NCI-H69 (cell line): Measurements from ENCODE around the gene COL15A1.

Experiments used
- DNase-seq: peaks from one replicate; lab custom pipeline; 2025; lab: John Stamatoyannopoulos, UW

The COL15A1 gene

DNA sequence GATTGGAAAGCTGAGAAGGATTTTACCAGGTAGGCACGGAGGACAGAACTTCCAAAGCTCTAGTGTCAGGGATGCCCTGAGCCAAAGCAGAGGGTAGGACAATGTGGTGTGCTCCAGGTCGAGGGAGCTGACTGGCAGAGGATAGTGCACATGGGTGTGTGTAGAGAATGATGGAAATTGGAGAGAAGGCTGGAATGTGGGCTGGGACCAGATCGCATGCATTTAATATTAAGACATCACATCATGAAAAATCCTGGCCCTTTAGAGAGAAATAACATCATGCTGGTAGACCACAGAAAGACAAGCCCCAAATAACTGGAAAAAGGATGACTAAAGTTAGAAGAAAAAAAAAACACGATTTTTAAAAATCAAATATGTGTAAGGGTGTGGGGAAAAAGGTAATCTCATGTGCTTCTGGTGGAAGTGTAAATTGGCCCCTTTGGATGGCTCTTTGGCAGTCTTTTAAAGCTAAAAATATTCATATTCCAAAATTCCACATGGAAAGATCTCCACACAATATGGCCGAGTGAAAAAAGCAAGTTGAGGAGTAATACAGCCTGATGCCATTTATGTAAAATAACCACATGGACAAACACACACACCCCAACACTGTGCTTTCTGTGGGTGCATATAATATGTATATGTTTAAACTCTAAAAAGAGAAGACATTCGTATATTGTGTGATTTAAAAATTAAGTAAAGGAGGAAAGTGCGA, 94.2 kb downstream of the COL15A1 start:
- DNase-seq, result no peak

DNA sequence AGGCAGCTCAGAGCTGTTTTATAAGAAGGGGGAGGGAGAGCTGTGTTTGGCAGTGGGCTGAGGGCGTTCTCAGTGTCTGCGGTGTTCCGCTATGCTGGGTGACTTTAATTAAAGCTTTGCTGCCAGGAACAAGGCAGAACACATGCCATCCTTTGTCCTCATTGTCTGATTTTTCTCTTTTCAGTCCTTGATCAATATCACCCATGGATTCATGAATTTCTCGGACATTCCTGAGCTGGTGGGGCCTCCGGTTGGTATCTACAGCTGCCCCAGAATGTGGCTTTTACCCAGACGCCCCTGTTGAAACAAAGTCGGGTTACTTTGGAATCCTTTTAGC, 94.7 kb downstream of the COL15A1 start:
- DNase-seq, result peak; percentile 9

DNA sequence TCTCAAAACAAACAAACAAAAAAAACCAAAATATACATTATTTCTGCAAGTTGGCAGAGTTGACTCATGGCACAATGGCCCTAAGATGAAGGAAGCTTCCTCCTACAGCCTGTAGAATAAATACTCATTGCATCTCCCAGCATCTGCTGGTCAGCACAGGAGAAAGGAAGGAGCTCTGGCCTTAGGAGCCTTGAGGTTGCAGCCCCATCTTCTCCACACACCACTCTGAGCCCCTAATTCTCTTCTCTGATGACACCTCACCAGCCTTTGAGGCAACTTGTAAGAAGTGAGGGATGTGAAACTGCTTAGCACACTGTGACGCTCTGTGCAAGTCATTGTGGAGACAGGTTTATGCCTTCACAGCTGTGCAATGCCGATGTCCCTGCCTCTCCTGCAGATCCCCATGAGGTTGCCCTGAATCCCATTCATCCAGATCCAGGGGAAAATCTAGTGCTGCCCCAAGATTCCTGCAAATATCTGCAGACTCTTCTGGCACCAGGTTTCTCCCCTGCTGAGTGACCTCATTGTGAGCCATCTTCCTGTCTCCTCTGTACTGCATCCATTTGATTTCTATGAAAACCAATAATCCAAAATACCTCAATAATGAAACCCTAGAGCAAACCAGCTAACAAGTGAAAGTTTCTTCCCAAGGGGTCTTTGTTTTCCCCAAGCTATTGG, 95.9 kb downstream of the COL15A1 start:
- no peak for DNase-seq

DNA sequence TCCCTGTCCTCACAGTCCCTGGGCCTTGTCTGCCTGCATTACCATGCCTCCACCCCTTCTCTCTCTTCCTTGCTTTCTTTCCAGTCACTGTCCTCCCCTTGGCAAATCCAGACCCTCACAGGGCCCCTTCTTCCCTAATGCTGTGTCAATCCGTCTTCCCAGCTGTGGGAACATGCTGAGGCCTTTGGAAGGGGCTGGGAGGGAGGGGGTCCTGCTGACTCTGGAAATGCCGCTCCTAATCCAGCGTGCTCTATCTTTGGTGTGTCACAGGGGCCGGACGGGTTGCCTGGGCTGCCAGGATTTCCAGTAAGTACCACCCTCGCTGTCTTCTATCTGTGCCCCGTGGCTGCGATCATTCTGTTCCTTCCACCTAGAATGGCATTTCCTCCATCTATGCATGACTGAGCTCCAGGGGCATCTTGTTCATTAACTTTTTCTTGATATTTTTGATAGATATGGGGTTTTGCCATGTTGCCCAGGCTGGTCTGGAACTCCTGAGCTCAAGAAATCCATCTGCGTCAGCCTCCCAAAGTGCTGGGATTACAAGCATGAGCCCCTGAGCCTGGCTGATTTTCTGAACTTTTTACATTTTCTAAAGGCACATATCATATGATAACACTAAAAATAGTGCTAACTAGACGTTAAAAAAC, 96.7 kb downstream of the COL15A1 start:
- DNase-seq, result no peak

DNA sequence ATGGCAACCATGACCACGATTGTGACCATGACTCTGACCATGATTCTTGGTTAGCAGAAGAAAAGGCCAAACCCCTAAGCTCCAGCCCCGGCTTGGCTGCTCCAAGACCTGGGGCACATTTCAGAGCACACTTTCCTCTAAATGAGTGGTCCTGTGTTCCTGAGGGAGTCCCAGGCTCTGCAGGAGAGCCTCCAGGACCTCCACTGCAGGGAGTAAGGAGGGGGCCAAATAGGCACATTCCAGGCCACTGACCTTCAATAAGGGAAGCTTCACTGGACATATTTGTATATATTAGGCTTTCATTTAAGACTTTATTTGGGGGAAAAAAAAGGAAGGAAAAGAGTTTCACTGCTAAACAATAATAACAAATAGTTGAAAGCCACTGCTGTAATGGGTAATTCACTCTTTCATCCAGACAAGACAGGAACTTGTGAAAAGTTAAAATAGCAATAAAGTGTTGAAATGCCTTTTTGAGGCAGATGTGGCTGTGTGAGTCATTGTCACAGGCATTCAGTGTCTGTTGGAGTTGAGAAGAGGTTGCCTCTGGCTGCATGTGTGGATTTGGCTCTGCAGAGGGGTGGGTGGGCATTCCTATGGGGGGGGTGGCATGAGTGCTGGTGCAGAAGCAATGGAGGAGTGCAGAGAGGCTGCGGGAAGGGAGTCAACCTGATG, 97.3 kb downstream of the COL15A1 start:
- DNase-seq, result no peak

DNA sequence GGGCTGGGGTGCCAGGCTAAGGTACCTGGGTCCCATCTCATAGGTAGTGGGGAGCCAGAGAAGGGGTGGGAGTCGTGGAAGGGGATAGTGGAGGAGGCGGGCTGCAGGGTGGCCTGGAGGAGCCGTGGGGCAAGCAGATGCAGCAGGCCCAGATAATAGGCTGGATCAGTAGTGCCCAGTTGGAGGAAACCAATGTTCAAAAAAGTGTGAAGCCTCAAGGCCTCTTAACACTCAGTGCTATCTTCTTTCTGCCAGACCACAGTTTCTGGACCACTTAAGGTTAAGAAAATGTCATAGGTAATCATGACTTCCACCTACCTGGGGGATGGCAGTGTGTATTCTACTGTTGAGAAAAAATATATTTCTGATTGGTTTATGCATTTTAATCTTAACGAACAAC, 97.9 kb downstream of the COL15A1 start:
- no peak for DNase-seq

GRCh38 chr9:99042620-99043019, 98.9 kb downstream of the COL15A1 start:
- no peak for DNase-seq

DNA sequence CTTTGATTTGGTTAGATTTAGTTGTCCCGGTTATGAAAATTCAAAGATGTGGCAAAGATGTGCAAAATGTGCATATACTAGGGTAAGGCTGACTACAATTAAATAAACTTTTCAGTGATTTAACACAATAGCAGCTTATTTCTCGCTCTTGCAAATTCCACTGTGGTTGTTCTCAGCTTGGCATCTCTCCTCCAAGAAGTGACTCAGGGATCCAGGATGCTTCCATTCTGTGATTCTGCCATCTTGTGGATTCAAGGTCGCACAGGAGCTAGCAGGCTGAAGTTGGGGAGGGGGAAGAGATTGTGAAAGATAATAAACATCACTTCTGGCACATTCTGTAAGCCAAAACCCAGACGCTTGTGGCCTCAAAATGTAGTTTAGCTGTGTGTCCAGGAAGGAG, 101.1 kb downstream of the COL15A1 start:
- DNase-seq, result no peak

DNA sequence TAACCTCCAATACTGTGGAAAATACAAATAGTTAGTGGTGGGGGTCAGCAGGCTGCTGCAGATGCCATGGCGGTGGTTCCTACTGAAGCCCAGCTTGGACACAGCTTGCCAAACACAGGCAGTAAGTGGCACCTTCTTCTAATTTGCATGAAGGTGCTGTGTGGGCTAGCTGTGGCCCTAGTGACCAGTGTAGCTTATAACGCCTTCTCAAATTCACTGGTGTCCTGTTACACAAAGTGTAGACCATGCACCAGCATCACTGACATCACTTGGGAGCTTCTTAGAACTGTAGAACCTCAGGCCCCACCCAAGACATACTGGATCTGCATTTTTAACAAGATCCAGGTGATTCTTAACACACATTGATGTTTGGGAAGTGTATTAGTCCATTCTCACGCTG, 102.4 kb downstream of the COL15A1 start:
- no peak for DNase-seq

- DNase-seq, result no peak
These were observed 102.9 kb downstream of the COL15A1 start for GRCh38 chr9:99046542-99047071.

GRCh38 chr9:99049228-99049627, 105.5 kb downstream of the COL15A1 start:
- no peak for DNase-seq

- no peak for DNase-seq
These were observed 105.9 kb downstream of the COL15A1 start for GRCh38 chr9:99049641-99050040.

- DNase-seq, result peak; percentile 78
These were observed 106.7 kb downstream of the COL15A1 start for GRCh38 chr9:99050292-99050911.

GRCh38 chr9:99050924-99051323, 107.2 kb downstream of the COL15A1 start:
- DNase-seq, result no peak

GRCh38 chr9:99051406-99051805, 107.7 kb downstream of the COL15A1 start:
- DNase-seq, result no peak

DNA sequence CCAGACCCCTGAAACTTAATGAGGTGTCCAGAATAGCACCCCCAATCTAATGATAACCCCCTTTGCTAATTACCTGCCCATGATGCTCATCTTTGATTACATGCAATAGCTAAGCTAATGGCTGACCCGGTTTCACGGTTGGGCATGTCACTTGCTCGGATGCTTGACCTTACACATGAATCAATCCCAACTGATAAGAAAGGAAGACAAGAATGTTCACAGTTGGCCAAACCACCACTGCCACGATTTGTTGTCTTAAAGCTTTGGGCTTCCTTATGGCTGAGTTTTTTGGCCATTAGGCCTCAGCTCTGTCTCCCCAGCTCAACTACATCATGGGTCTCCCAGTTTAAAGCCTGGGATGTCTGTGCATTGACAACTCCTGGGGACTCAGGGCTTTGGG, 108.1 kb downstream of the COL15A1 start:
- no peak for DNase-seq

DNA sequence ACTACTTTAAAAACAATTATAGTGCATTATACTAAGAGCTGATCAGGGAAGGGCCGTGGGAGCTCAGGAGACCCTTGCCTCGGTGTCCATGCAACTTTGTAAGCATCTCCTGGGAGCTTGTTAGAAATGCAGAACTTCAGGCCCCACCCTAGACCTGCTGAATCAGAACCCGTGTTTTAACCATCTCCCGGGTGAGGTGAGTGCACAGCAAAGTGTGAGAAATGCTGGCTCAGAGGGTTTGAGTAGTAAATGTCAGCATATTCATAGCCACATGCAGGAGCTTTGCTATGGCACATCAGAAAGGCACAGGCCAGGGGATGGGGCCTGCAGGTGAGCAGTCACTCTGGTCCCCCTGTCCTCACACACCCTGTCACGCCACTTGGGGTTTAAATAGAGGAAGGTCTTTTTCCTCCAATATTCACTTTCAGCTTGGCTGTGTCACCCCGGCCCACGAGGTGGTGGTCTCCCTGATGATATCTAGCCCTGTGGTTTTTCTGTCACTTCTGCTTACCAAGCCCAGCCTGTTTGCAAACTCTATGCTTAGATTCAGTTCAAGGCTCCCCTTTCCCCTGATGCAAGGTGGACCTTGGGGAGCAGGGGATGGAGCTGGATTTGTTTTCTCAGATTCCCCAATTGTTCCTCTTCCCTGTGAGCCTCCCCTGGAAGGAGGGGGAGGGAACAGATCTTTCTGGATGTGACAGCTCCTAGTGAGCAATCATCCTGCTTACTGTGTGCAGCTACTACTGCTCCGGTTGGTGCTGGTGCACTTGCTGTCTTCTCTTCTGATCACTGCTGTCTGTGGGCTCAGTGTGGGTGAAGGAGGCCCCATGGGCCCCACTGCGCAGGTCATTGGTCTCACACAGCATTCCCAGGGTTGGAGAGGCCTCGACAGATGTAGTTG, 109.4 kb downstream of the COL15A1 start:
- no peak for DNase-seq

DNA sequence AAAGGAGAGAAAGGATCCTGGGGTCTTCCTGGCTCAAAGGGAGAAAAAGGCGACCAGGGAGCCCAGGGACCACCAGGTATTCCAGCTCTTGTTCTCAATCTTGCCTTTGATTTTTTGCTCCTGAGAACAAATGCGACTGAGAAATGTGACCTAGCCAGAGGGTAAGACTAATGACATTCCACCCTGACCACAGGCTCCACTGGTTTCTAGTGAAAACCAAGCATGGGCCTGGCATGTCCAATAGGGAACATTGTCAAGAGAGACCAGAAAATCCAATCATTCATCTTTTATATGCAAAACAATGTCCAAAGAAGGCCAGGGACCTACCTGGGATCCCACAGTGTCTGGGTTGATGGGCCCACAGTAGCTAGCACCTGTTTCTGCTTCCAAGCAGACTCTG, 110.9 kb downstream of the COL15A1 start:
- no peak for DNase-seq

GRCh38 chr9:99055384-99055783, 111.7 kb downstream of the COL15A1 start:
- no peak for DNase-seq

GRCh38 chr9:99056186-99056585, 112.5 kb downstream of the COL15A1 start:
- no peak for DNase-seq
